Measurements from ENCODE around the gene TOMM22. TPM values are rescaled to one million over a fixed set of nuclear protein-coding genes. Genes with fewer than 3 reads are reported as not detected.

Gene TOMM22
- total RNA-seq, 1 donor from 2014 or later = 42.2 TPM

DNA sequence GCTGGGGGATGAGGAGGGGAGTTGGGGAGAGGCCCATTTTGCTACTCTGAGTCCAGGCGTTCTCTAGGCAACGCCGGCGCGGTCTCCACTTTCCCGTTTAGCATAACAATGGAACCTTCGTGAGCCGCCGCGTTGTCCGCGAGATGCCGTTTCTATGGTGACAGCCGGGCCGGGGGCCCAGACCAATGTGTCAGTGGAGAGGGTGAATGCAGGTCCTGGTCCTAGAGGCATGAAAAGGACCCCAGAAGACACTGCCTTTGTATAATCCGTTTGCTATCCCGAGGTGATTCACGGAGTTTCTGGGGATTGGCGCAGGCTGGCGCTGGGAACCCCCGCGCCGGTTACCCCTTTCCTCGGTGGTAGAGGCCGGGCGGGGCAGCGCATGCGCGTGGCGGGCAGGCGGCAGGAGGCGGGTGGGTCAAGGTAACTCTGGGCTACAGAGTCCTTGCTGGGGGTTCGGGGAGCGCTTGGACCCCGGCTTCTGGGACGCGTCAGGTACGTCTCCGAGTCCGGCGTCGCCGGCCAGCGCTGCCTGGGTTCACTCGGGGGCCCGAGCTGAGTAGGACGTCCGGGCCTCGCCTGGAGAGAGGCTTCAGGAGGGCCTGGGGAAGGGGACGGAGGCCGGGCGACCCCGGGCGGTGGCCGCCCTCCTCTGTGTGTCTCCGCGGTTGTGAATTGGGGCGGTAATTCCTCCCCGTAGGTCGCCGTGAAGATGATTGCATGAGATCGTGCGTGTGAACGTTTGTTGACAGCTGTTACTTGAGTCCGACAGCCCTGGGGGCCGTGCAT, 25.3 kb upstream of the TOMM22 start, which contains the start of the genes CBY1 and FAM227A:
TSS of gene CBY1 (plus strand) at position 383 of the 789 bp plus-strand sequence. CDS start 11,417 bp downstream, outside the sequence.
TSS of gene FAM227A (minus strand) at position 137 of the 789 bp plus-strand sequence. CDS start 6,224 bp downstream, outside the sequence.
- H3K27ac ChIP-seq = peak within 1 kb of the TSS; percentile 94
- intact Hi-C loops (cut with DNase I) = no loop called here
- no peaks in the 10 kb centered on the region for H3K36me3 ChIP-seq
- peak within 1 kb of the TSS; percentile 98 for H3K4me3 ChIP-seq
- peaks cover 19% of the 10 kb centered on the region for H3K4me1 ChIP-seq
- no peaks in the 10 kb centered on the region for H3K9me3 ChIP-seq
- TF ChIP-seq, protein P1, sequence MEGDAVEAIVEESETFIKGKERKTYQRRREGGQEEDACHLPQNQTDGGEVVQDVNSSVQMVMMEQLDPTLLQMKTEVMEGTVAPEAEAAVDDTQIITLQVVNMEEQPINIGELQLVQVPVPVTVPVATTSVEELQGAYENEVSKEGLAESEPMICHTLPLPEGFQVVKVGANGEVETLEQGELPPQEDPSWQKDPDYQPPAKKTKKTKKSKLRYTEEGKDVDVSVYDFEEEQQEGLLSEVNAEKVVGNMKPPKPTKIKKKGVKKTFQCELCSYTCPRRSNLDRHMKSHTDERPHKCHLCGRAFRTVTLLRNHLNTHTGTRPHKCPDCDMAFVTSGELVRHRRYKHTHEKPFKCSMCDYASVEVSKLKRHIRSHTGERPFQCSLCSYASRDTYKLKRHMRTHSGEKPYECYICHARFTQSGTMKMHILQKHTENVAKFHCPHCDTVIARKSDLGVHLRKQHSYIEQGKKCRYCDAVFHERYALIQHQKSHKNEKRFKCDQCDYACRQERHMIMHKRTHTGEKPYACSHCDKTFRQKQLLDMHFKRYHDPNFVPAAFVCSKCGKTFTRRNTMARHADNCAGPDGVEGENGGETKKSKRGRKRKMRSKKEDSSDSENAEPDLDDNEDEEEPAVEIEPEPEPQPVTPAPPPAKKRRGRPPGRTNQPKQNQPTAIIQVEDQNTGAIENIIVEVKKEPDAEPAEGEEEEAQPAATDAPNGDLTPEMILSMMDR (IDR thresholded peaks at IDR 0.05) = no peak
- ATAC-seq = peak; percentile 96 to 98
- DNase-seq = peak; percentile 95
- H3K27me3 ChIP-seq (ENCODE audit: low read depth) = no peaks in the 10 kb centered on the region

DNA sequence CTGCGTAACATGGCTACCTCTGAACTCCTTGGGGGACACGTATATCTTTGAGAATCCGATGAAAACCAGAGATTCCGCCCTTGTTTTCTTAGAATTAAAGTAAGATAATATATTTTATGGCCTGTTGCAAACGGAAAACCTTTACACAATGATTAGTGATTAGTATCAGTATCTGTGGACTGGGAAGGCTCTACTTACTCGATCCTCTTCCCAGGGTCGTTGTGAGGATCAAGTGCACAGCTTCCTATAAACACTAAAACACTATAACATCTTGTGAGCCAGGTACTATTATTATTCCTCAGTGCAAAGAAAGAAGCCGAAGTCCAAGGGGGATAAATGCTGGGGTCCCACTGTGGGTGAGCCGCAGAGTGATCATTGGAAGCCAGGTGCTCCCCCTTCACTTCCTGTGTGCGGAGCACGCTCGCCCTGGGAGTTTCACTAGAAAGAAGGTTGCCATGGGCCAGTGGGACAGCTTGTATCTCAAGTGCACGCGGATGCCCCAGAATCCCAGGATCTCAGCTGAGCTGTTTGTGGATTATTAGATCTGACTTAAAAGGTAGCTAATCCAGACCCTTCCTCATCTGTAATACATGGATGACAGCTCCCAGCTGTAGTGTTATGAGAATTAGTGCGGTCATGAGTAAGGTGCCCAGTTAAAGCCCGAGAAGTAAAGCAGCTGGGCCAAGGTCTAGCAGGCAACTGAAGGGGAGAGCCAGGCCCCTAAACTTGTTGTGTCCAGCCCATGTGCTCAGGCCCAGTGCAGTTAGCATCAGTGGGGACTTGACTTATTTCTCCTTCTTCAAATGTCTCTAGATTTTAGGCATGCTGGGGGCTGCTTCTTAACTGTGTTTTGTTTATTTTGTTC, 24.5 kb upstream of the TOMM22 start:
- Histone ChIP-seq H3K9me3 (no peaks in the 10 kb centered on the region), H3K4me1 (peaks cover 19% of the 10 kb centered on the region), H3K27ac (peak overlapping the region; percentile 94), H3K27me3 (ENCODE audit: low read depth) (no peaks in the 10 kb centered on the region), H3K4me3 (peak overlapping the region; percentile 98), H3K36me3 (no peaks in the 10 kb centered on the region)
- TF ChIP-seq, protein P1 (IDR thresholded peaks at IDR 0.05) = no peak
- ATAC-seq (peak in 1 of 2 donors; percentile 24), DNase-seq (no peak)
- intact Hi-C loops (cut with DNase I) = no loop called here

DNA sequence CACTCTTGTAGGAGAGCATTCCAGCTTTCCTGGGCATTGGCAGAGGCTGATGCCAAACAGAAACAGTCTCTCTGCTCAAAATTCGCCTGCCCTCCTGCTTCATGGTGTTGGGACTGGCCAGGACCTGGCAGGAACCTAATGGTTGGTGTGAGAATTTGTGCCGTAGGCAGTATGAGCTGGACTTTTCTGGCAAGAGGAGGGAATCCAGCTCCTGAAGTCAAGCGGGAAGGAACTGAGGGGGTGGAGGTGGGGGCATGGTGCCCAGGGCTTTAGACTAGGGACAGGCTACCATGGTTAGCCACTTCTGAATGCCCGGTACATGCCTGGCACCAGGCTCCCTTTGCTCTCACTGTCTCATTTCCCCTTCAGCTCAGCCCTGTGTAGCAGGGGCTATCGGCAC, 6.9 kb upstream of the TOMM22 start:
- no peak for ATAC-seq
- H3K27ac ChIP-seq = no peak overlapping the region
- intact Hi-C loops (cut with DNase I) = no loop called here

DNA sequence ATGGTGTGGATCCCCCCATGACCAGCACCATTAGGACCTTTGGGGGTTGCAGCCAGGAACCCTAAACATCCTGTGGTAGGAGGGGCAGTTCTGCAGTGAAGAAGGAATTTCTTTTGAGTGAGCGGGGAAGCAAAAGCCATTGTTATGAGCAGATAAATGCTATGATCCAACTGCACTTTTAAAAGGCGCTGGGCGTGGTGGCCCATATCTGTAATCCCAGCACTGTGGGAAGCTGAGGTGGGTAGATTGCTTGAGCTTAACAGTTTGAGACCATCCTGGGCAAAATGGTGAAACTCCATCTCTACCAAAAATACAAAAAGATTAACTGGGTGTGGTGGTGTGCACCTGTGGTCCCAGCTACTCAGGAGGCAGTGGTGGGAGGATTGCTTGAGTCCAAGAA, 5.9 kb upstream of the TOMM22 start:
- H3K9me3 ChIP-seq = no peaks in the 10 kb centered on the region
- H3K4me3 ChIP-seq = no peak overlapping the region
- no peak for ATAC-seq
- H3K4me1 ChIP-seq = no peaks in the 10 kb centered on the region
- DNase-seq = no peak
- no peaks in the 10 kb centered on the region for H3K27me3 ChIP-seq (ENCODE audit: low read depth)
- intact Hi-C loops (cut with DNase I) = no loop called here
- H3K27ac ChIP-seq = no peak overlapping the region
- TF ChIP-seq, protein P1 (IDR thresholded peaks at IDR 0.05) = no peak
- peaks cover 34% of the 10 kb centered on the region for H3K36me3 ChIP-seq

More for the DNA sequence above, 6.9 kb upstream of the TOMM22 start:
- Histone ChIP-seq H3K4me3 (no peak overlapping the region), H3K9me3 (no peaks in the 10 kb centered on the region), H3K4me1 (no peaks in the 10 kb centered on the region), H3K36me3 (peaks cover 36% of the 10 kb centered on the region), H3K27me3 (ENCODE audit: low read depth) (no peaks in the 10 kb centered on the region)
- no peak for DNase-seq
- TF ChIP-seq, protein P1 (IDR thresholded peaks at IDR 0.05) = no peak

DNA sequence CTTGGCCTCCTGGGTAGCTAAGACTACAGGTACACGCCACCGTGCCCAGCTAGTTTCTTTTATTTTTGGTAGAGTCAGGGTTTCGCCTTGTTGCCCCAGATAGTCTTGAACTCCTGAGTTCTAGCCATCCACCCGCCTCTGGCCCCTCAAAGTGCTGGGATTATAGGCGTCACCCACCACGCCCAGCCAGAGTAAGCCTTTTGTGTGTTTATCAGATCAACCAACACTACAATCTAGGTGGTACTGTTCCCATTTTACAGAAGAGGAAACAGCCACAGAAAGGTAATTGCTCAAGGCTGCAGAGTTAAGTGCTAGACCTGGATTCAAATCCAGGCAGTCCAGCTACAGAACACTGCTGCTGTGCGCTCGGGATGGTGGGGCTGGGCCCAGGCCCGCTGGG, 3.1 kb downstream of the TOMM22 start:
- Histone ChIP-seq H3K9me3 (no peaks in the 10 kb centered on the region), H3K4me3 (no peak overlapping the region), H3K27me3 (ENCODE audit: low read depth) (no peaks in the 10 kb centered on the region), H3K36me3 (peaks cover 67% of the 10 kb centered on the region), H3K27ac (no peak overlapping the region), H3K4me1 (peaks cover 19% of the 10 kb centered on the region)
- intact Hi-C loops (cut with DNase I) = no loop called here
- DNase-seq = no peak
- TF ChIP-seq, protein P1 (IDR thresholded peaks at IDR 0.05) = no peak
- no peak for ATAC-seq

Measured in lower lobe of right lung (tissue), 2 donors.